Rectal smooth muscle tissue (tissue), 1 donor: ENCODE results near the gene RAD51B.

ENCODE experiments used
- H3K27ac ChIP-seq: one replicate; pipeline ENCODE4 v1.7.0; 2013; ENCODE audit warnings: low read depth, low read length, inconsistent platforms
- H3K27me3 ChIP-seq: one replicate; pipeline ENCODE4 v1.7.0; 2013; ENCODE audit warnings: low read length; ENCODE audit not compliant: control insufficient read depth, insufficient read depth
- H3K36me3 ChIP-seq: one replicate; pipeline ENCODE4 v1.7.0; 2013; ENCODE audit warnings: low read length; ENCODE audit not compliant: control insufficient read depth, insufficient read depth
- H3K4me1 ChIP-seq: one replicate; pipeline ENCODE4 v1.7.0; 2013; ENCODE audit warnings: low read length; ENCODE audit not compliant: control insufficient read depth, insufficient read depth
- H3K4me3 ChIP-seq: one replicate; pipeline ENCODE4 v1.7.0; 2013; ENCODE audit warnings: low read length
- H3K9ac ChIP-seq: one replicate; pipeline ENCODE4 v1.7.0; 2013; ENCODE audit warnings: low read length

RAD51B gene

DNA sequence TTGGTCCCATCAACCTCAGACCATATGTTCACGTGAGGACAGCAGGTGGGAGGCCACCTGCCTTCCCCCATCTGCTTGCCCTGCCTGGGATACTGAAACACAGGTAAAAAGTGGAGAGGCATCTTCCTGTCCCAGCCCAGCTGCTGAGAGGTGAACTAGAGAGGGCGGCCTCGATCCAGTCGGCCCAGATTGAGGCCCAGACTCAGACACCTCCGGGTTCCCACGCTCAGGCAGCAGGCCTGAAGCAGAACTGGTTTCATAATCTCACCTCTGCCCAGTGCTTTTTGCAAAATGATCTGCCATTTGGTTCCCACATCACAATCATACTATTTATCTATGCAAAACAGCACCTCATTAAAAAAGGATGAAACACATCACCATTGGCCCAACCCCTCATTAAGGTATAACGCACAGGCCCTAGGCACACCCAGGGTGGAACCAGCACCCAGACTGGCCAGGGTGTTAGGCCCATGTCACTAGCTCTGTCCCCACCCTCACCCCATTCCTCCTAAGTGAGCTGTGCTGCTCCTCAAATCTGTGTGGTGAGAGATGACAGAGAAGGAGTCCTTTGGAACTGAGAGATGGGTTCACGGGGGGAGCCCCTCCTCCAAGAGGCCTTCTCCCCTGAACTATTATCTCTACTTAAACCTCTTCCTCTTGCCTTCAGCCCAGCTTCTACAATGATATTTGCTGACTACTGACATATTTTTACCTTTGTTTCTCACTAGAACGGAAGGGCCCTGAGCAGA lies 892.2 kb downstream of the RAD51B start:
- H3K9ac ChIP-seq = no peak overlapping the region
- H3K27me3 ChIP-seq = no peaks in the 10 kb centered on the region
- H3K36me3 ChIP-seq = no peaks in the 10 kb centered on the region
- H3K4me1 ChIP-seq = no peaks in the 10 kb centered on the region
- H3K27ac ChIP-seq = no peak overlapping the region
- H3K4me3 ChIP-seq = no peak overlapping the region

DNA sequence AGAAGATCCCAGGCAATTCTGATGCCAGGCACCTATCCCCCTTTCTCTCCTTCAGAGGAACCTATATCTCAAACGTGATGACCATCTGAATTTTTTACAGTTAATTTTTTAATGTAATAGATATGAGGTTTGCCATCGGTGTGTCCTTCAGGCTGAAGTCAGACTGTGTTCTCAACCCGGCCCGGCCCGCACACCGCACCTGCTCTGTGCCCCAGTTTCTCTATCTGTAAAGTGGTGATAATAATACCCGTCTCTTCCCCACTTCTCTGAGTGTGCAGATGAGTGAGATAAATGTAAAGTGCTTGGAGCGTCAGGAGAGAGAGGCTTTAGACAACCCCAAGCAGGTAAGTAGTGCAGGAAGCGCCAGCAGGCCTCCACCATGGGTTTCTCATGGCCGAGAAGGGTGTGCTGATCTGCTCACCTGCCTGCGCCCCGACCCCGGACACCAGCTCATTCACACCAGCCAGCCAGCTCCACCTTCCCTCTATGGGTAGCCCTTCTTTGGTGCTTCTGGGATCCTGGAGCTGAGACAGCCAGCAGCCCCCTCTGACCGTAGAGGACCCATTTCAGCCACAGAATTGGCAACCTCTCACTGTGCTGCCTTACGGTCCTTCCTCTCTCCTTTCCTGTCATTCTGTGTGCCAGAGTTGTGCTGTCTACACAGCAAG lies 893.3 kb downstream of the RAD51B start:
- Histone ChIP-seq H3K36me3 (no peaks in the 10 kb centered on the region), H3K4me3 (no peak overlapping the region), H3K27ac (no peak overlapping the region), H3K4me1 (no peaks in the 10 kb centered on the region), H3K9ac (no peak overlapping the region), H3K27me3 (no peaks in the 10 kb centered on the region)

DNA sequence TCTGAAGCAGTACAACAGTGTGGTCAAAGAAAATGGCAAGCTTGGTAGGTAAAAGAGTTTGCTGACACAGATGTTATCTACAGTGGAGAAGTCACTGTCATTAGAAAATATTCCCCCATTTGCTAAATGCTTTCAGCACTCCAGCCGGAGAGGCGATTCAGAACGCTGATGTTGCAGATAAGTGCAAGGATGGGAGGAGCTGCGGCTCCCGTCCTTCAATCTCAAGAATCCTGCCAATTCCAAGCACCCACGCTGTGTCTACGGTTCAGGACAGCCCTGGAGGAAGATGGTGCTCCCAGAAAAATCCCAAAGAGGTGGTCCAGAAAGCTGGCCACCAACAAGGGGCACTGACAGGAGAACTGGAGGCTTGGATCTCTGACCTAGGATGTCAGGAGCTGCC lies 894.2 kb downstream of the RAD51B start:
- no peak overlapping the region for H3K4me3 ChIP-seq
- no peaks in the 10 kb centered on the region for H3K4me1 ChIP-seq
- H3K9ac ChIP-seq = no peak overlapping the region
- H3K27me3 ChIP-seq = no peaks in the 10 kb centered on the region
- no peaks in the 10 kb centered on the region for H3K36me3 ChIP-seq
- no peak overlapping the region for H3K27ac ChIP-seq

DNA sequence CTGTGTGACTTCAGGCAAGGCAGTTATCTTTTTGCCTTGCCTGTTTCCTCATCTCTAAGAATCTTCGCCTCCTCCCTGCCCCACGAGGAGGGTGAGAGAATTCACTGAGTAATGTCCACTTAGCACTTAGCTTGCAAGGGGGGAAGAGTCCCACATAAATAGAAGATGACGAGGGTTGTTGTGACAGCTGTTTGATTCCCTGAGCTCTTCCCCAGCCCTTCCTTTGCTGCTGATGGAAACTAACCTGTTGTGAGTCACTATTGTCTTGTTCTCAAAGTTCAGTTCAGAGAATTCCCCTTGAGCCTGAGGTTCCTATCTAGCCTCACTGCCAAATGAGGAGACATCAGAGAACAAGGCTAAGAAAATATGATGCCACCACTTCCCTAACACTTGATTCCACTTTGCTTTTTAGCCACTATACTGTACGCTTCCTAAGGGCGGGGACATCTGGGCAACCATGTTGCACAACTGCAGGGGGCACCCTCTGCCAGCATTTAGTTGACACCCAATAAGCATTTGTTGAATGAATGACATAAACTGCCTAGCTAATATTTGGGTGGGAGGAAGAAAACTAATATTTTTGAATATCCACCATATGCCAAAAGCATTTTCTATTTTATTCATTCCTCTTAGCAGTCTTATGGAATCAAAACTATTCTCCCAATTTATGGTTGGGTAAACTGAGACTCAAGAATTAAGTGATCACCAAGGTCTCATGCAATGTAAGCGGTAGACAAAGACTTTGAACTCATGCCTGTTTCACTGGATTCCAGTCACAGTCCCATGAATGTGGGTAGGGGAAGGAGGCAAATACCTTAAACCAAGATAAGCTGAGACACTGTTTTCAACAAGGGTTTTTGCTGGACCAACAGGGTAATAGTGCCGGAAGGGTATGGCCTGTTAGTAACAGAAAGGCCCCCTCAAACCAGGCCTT lies 895.7 kb downstream of the RAD51B start:
- no peak overlapping the region for H3K27ac ChIP-seq

DNA sequence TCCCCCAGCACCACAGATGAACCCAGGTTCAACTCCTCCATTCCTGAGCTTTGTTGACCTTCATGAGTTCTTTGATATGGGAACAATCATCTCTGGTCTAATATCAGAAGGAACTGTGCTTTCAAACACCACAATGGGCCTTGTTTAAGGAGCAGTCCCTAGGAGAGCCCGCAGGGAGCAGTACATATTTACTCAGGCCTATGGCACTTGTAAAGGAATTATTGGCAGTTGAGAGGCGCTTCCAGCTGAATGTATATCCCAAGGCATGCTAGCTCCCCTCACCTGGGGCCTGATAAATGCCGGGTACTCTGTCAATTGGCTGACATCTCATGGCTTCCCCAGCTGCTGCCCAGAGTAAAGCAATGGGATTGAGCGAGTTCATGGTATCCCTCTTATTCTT lies 897.1 kb downstream of the RAD51B start:
- Histone ChIP-seq H3K27me3 (no peaks in the 10 kb centered on the region), H3K9ac (no peak overlapping the region), H3K4me1 (no peaks in the 10 kb centered on the region), H3K36me3 (no peaks in the 10 kb centered on the region), H3K27ac (no peak overlapping the region), H3K4me3 (no peak overlapping the region)

More for the DNA sequence above, 895.7 kb downstream of the RAD51B start:
- no peak overlapping the region for H3K9ac ChIP-seq
- no peaks in the 10 kb centered on the region for H3K36me3 ChIP-seq
- no peaks in the 10 kb centered on the region for H3K27me3 ChIP-seq
- no peaks in the 10 kb centered on the region for H3K4me1 ChIP-seq
- H3K4me3 ChIP-seq = no peak overlapping the region

DNA sequence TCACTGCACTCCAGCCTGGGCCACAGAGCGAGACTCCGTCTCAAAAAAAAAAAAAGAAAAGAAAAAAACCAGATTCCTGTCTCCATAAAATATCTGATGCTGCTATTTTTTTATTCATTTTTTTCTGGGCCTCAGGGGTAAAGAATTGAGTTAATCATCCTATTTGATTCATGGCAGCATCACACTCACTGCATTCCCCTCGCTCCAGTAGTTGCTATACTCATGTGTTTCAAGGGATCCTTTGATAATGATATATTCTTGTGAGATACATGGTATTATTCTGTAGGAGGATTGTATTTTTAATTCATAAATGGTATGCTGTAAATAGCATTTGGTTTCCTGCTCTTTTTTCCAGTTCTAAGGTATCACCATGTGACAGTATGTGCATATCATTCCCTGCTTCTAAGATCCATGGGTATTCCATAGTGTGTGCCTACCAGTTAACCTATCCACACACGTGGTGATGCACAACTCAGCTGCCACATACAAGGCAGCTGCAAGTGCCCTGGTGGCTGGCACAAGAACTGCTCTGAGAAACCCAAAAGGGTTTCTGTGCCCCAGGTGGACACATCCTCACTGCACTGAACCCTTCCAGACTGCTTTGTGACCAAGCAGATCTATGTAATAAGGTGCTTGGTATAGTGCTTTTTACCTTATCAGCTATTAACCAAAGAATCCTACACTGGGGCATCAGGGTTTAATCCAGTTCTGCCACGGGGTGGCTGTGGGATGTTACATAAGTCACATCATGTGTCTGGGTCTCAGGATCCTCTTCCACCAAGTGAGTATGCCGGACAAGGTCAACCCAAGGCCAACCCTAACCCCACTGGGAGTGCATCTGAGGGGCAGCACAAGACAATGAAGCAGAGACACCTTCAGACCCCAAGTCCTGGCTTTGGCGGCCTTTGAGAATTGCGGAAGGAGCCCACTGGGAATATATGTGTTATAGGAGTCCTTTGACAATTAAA lies 898.7 kb downstream of the RAD51B start:
- Histone ChIP-seq H3K4me3 (no peak overlapping the region), H3K27me3 (no peaks in the 10 kb centered on the region), H3K9ac (no peak overlapping the region), H3K27ac (no peak overlapping the region), H3K36me3 (no peaks in the 10 kb centered on the region), H3K4me1 (no peaks in the 10 kb centered on the region)

DNA sequence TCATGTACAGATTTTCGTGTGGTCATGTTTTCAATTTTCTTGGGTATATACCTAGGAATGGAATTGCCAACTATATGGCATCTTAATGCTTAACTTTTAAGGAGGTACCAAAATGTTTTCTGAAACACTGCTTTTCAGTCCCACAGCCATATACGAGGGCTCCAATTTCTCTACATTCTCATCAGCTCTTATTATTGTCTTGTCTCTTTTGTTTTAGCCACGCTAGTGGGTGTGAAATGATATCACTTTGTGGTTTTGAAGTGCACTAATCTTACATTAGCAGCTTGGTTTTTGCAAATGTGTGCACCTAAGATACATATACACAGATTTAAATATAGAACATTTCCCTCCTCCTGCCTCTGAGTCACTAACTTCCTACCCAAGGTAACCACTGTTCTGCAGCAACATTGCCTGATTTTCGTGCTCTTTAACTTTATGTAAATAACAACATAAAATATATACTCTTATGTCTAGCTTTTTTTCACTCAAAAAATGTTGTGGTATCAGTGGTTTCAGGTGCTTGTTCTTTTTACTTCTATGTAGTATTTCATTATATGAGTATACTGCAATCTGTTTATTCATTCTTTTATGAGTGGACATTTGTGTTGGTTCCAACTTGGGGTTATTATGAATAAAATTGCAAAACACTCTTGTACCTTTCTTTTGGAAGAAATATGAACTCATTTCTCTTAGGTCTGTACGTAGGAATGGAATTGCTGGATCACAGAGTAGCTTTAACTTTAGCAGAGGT lies 900.2 kb downstream of the RAD51B start:
- Histone ChIP-seq H3K4me3 (no peak overlapping the region), H3K27ac (no peak overlapping the region), H3K9ac (no peak overlapping the region), H3K36me3 (no peaks in the 10 kb centered on the region), H3K4me1 (no peaks in the 10 kb centered on the region), H3K27me3 (no peaks in the 10 kb centered on the region)

DNA sequence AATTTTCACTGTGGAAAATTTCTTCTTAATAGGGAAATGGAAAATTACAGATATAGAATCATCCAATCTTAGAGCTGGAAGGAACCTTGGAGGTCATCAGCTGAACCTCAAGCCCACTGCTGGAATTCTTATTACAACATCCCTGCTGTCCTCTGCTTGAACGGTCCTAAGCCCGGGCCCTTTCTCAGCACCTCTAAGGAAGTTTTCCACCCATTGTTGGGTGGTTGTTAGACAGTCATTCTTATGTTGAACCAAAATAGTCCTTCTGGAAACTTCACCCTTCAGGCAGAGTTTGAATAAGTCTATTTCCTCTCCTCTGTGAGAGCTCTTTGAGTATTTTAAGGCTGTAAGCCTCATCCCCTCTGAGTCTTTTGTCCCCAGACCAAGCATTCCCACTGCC lies 902.6 kb downstream of the RAD51B start:
- Histone ChIP-seq H3K9ac (no peak overlapping the region), H3K36me3 (no peaks in the 10 kb centered on the region), H3K27me3 (no peaks in the 10 kb centered on the region), H3K4me3 (no peak overlapping the region), H3K27ac (no peak overlapping the region), H3K4me1 (no peaks in the 10 kb centered on the region)

DNA sequence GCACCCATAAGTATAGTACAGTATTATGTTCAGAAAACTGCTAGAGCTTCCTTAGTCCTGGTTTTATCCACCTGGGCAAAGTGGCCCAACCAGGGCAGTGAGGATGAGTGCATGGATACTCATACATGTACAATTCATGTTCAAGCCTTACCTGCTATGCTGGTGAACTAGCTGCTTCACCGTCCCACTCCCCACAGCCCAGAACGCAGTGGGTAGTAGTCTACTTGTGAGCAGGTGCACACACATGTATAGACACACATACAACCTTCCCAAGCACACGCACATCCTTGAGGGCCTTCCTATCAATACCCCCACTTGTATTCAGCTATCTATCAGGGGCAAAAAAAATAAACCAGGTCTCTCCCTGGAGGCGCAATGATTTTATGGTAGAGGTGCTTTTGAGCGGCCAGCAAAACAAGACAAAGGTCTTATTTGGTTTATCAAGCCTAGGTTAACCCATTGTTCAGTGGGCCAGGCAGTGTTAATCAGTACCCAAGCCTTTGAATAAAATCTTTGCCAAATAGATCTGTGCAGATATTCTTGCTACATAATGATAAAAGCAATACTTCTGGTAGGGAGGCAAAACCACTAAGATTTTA lies 903.5 kb downstream of the RAD51B start:
- no peaks in the 10 kb centered on the region for H3K36me3 ChIP-seq
- H3K4me1 ChIP-seq = no peaks in the 10 kb centered on the region
- no peak overlapping the region for H3K27ac ChIP-seq
- no peaks in the 10 kb centered on the region for H3K27me3 ChIP-seq
- no peak overlapping the region for H3K4me3 ChIP-seq
- H3K9ac ChIP-seq = no peak overlapping the region

DNA sequence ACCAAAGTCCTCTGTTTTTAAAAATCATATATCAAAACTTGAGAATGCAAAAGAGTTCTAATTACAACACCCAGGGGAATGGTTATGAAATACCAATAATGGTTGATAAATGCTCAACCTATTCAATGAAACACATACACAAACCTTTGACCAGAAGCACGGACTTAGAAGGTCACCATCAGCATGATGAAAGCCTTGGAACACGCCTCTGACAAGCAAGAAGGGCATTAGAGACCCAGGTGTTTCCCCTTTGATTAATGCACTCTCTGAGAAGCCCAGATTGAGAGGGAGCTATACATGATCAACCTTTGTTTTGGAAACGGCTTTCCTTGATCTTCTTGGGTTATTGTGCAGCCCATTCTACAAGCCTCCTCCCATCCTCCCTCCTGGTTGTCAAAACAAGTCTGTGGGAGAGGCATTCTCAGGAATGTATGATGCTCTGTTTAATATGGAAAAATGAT lies 904.3 kb downstream of the RAD51B start:
- H3K27ac ChIP-seq = no peak overlapping the region
- no peaks in the 10 kb centered on the region for H3K27me3 ChIP-seq
- H3K36me3 ChIP-seq = no peaks in the 10 kb centered on the region
- no peak overlapping the region for H3K4me3 ChIP-seq
- no peak overlapping the region for H3K9ac ChIP-seq
- no peaks in the 10 kb centered on the region for H3K4me1 ChIP-seq

DNA sequence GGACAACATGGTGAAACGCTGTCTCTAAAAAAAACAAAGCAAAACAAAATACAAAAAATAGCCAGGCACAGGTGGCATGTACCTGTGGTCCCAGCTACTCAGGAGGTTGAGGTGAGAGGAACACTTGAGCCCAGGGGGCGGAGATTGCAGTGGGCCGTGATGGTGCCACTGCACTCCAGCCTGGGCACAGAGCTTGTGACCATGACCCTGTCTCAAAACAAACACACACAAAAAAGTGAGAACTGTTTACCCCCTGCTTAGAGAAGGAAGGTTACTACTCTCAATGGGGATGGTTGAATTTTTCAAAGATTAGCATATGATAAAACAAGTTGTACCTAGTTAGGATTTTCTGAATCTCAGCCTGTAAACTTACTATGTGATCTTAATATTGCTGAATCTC lies 905.3 kb downstream of the RAD51B start:
- Histone ChIP-seq H3K4me3 (no peak overlapping the region), H3K9ac (no peak overlapping the region), H3K4me1 (no peaks in the 10 kb centered on the region), H3K36me3 (no peaks in the 10 kb centered on the region), H3K27me3 (no peaks in the 10 kb centered on the region), H3K27ac (no peak overlapping the region)
